EH (cell line): ENCODE data around the gene GALNT16.
A peak's percentile ranks its signal among the peaks of the same experiment; 100 is the strongest.
"Not testable (repeated sequence)": the region's sequence is repeated elsewhere in the genome, so short reads cannot be mapped to it uniquely, and the experiment has no call there.

ENCODE experiments used
- DNase-seq: peaks from one replicate; pipeline ENCODE4 v3.0.0-alpha.2; 2015; ENCODE audit warnings: low read depth

GALNT16 gene

DNA sequence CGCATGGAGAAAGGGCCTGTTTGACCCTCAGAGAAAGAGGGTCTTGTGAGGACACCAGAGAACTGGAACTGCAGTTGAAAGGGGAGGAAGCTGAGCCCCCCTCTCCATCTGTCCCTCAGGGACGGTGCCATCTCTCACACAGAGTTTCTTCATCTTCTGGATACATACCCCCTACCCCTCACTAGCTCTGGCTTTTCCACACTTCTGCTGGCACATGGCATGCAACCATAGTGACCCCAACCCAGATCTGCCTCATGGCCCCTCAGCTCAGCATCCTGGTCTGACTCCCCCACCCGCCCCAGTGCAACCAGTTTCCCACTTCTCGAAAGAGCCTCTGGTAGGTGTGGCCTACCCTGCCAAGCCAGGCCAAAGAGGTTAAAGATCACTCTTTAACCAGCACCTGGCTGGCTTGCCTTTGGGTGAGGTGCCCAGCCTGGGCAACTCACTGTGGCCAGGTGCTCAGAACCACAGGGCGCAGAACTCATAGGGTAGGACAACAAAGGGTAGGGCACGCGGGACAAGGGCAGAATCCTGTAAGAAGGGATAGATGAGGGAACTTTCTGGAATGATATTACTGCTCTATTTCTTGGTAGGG, 25.8 kb downstream of the GALNT16 start:
- DNase-seq = no peak

GRCh38 chr14:69287098-69288010, 27.4 kb downstream of the GALNT16 start:
- no peak for DNase-seq

DNA sequence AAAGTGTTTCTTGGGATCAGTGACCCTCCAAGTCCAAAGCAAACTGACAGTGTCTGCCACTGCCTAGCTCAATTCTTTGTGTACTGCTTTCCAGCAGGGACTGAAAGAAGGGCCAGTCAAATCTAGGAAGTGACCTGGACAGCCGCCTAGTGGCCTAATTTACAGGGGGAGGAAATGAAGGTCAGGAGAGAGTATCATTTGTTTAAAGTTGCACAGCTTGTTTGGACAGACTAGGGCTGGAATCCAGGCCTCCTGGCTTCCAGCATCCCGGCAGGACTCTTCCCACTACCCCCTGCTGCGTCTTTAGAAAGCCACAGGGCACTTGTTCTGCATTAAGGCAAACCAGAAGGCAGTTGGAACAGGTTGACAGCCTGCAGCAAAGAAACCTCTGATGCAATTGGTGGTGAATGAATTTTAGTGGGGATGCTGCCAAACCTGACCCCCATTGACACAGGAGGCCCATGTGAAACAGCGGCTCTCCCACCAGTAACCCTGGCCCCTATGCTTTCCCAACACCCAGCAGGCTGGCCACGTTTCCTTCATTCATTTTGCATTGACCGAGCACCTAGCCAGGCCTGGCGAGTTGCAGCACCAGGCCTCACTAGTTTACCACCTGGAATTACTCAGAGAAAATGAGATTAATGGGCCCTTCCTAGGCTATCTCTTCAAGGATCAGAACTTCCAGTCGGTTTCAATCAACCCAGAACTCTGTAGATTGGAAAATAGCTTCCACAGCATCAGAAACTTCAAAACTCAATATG, 28.2 kb downstream of the GALNT16 start:
- peak; percentile 76 for DNase-seq

GRCh38 chr14:69288956-69289705, 29.2 kb downstream of the GALNT16 start:
- no peak for DNase-seq

DNA sequence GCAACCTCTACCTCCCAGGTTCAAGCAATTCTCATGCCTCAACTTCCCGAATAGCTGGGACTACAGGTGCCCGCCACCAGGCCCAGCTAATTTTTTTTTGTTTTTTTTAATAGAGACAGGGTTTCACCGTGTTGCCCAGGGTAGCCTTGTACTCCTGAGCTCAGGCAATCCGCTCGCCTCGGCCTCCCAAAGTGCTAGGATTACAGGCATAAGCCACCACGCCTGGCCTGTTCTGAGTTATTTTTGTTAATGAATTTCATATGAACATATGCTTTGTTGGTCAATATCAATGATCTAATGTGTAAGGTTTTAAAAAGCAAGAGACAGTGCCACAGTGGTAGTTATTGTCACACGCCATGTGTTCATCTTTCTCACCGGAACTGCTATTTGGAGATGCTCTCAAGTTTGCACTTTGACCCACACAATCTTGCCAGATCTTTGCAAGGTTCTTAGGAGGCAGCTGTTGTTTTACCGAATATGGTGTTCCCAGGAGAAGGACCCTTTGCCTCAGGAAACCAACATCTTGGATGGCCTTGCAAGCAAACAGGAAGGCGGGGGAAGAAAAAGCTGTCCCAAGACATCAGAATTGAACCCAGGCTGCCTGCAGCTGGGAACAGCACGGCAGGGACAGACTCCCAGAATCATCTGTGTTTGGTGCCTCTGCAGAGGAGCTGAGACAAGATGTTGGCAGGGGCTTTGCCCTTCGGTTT, 30.0 kb downstream of the GALNT16 start:
- DNase-seq = no peak

- not testable (repeated sequence) for DNase-seq
These were observed 30.9 kb downstream of the GALNT16 start for GRCh38 chr14:69290881-69291280.

DNA sequence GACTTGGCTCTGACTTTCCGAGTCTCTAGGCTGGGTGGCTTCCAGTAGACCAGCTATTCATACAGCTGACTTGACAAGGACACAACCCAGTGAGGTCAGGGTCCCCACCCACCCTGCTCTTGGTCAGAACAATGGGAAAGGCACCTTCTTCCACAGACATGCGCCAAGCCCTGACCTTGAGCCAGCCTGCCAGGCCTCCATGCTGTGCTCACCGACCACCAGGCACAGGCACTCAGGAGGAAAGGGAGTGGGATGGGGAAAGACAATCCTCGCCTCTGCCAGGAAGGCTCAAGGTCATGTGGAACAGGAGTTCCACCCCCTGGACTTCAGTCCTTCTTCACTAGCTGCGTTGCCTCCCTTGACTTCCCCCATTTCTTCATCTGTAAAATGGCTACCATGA, 31.4 kb downstream of the GALNT16 start:
- DNase-seq = no peak

DNA sequence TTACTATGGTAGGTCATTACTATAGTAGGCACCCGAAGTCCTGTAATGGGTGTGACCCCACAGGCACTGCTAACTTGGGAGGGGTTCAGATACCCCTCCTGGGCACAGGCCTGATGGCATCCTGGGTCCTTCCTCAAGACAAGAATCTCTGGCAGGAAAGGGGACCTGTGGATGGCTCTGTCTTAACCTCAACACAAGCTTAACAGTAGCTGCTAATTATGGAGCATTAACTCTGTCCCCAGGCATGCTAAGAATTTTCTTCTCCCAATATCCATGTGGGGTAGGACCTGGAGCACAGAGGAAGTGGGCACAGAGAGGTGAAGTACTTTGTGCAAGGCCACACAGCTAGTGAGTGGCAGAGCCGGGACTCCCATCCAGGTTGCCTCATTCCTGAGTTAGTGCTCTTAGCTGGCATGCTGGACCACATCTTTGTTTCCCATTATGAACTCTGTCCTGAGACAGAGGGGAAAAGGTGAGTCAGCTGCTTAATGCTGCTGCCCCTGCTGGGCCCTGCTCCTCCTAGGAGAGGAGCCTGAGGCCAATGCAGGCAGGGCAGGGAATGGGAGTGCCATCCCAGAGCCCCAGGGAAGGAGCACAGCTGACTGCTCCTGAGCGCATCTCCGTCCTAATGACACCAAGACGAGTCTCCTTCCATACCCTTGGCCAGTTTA, 32.1 kb downstream of the GALNT16 start:
- peak; percentile 46 for DNase-seq

DNA sequence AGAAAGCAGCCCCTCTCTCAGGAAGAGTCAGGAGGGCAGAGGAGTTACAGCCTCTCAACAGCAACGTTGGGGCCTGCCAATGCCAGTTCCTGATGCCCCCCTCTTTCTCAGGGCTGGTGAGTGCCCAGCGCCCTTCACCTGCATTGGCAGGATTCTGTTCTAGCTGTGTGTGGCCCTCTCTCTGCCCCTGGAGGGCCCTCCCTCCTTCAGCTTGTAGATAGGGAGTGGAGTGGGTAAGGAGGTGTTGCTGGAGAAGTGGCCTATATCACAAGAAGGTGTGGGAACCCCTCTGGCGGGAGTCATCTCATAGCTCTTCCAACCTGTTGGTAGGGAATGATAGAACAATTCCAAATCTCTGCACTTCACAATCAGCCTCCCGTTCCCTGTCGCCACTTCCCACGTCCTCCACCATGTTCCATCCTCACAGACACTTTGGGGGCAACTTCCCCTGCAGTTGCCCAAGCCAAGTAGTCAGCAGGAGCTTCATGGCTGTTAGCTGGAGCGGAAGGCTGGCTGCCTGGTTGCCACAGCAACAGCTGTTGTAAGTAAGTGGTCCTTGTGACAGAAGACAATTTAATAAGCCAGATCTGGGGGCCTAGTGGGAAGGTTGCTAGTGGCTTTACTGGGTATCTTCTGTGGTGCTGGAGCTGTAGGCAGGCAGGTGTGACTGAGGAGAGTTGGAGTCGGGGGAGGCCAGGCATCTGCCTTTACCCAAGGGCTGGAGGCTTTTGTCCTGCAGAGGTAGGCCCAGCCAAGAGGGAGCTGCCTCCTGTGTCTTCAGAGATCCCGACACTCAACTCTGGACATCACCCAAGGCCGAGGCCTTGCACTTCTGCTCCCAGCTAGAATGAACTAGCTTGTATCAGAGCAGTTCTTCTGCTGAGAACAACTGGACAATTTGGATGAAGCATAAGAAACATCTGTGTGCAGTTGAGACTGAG, 38.4 kb downstream of the GALNT16 start:
- no peak for DNase-seq

DNA sequence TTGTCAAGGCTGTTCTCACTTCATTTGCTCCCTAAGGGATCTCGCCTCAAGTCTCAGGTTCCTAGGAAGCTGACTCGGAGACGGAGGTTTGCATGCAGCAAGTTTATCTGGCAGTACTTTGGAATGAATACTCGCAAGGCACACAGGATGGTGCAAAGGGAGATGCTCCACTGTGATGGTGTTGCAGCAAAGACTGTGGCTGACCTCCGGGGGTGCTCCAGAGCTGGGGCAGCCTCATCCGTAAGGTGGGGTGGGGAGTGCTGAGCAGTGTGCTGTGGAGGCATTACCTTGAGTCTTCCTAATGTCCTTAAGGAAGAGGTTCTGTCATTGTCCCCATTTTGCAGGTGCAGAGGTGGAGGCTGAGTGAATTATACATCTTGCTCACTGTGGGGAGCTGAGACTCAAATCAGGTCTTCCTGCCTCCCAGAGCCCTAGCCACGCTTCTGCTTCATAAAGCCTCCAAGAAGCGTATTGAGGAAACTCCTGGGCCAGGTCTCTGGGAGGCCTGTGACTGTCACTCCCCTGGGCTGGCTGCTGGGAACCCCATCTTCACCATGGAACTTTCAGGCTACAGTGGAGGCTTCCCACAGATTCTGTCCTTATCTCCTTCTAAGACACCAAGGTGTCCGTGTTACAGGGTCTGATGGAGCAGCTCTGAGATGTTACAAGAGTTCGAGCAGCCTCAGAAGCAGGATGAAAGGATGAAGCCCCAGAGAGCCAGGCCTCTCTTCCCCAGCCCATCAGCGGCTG, 39.5 kb downstream of the GALNT16 start:
- no peak for DNase-seq

DNA sequence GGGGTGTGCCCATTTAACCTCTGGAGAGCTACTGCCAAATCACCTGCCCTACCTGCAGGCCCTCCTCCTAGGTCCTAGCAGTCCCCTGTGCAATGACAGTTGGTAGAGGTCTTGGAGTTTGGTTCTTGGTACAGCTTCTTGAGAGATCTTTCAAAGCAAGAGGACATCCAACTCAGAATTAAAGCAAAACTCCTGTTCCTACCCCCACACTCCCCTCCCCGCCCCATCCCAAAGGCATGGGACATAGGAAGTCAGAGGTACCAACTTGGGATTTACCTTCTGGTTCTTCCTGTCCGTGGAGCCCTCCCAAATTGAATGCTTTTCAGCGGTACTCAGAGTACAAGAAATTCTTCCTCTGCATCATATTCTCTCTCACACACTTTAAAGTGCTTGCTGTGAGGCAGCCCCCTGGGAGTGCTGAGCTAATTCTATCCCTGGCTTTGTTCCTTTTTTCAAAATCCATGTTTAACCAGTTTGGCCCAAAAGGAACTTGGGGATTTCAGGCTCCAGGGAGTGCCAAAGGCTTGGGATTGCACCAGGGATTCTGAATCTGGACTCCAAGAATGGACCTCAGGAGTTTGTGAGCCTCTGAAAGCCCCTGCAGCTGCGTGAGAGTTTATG, 40.8 kb downstream of the GALNT16 start:
- DNase-seq = no peak

GRCh38 chr14:69303086-69303485, 43.1 kb downstream of the GALNT16 start:
- no peak for DNase-seq

DNA sequence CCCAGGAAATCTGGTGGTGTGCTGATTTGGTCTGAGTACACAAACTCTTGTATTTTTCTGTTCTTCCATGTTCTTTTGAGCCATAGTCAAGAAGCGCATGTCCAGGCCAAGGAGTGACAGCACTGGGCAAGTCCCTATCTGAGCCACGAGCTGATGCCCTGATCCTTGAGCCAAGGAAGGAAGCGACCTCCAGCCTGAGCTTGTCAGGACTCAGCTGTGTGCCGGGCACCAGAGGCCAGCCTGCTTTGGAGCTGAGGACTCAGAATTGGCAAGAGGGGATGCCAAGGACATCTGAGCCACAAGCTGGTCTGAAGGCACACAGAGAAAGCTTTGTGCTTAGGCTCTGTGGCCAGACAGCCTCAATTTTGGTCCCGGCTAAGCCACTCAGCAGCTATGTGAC, 52.6 kb downstream of the GALNT16 start:
- no peak for DNase-seq

- no peak for DNase-seq
These were observed 53.2 kb downstream of the GALNT16 start for GRCh38 chr14:69313176-69313575.

GRCh38 chr14:69314327-69314726, 54.4 kb downstream of the GALNT16 start:
- DNase-seq = no peak

GRCh38 chr14:69315301-69315700, 55.3 kb downstream of the GALNT16 start:
- no peak for DNase-seq

DNA sequence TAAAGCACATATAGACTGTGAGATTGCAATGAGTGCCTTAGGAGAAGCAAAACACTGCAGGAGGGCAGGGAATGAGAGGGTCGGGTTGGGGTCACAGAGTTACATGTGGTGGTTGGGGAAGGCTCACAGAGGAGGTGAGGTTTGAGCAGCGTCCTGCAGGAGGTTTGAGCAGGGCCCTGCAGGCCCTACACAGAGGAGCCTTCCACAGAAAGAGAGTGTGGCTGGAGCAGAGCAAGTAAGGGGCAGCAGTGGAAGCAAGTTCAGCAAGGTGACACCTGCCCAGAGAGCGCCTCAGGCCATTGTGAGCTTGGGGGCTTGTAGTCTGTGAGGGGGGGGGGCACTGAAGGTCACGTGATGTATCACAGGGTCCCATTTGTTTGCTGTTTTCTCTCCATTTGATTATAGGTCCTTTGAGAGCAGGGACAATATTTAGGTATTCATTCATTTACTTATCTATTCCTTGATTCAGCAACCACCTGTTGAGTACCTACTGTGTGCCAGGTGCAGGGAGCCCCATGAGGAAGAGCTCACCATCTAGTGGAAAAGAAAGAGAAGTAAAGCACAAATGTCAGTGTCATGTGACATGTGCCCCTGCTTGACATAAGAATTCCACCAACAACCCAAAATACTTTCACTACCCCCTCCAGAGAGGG, 56.6 kb downstream of the GALNT16 start:
- DNase-seq = no peak
